ENCODE measurements around the gene GFM2.
"Not testable (repeated sequence)": the region's sequence is repeated elsewhere in the genome, so short reads cannot be mapped to it uniquely, and the experiment has no call there.

The GFM2 gene

GRCh38 chr5:74722271-74722670, 44.6 kb downstream of the GFM2 start:
- H3K27ac ChIP-seq (ENCODE audit: low read length), result no peak overlapping the region
- no peaks in the 10 kb centered on the region for H3K4me1 ChIP-seq (ENCODE audit: control insufficient read depth, insufficient read depth, low read length)
- H3K9ac ChIP-seq (ENCODE audit: low read length in 2 of 2), result no peak overlapping the region
- peaks cover 18 to 43% of the 10 kb centered on the region in 2 donors for H3K36me3 ChIP-seq (ENCODE audit: control insufficient read depth in 2 of 2, insufficient read depth in 2 of 2, low read length in 2 of 2)
- no peaks in the 10 kb centered on the region for H3K9me3 ChIP-seq (ENCODE audit: control insufficient read depth in 2 of 2, low read length in 2 of 2)
- no peaks in the 10 kb centered on the region for H3K27me3 ChIP-seq (ENCODE audit: control insufficient read depth in 1 of 2, insufficient read depth in 2 of 2, low read length in 2 of 2)
- H3K4me3 ChIP-seq (ENCODE audit: low read length in 2 of 2), result no peak overlapping the region

DNA sequence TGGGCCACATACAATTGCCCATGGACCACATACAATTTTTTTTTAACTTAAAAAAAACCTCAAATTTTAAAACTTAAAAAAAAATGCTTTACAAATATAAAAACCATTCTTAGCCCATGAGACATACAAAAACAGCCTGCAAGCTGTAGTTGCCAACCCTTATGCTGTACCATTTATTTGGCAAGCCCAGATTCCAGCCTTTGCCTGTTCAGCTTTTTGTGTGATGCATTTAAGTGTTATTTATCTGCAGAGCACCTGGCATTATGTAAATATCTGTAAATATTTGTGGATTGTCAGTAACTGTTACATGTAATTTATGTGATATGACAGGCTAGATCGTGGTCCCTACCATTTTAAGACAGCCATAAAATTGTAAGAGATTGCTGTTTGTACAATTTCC, 49.3 kb downstream of the GFM2 start:
- Histone ChIP-seq H3K36me3 (ENCODE audit: control insufficient read depth in 2 of 2, insufficient read depth in 2 of 2, low read length in 2 of 2) (peaks cover 13 to 21% of the 10 kb centered on the region in 2 donors), H3K9ac (ENCODE audit: low read length in 2 of 2) (no peak overlapping the region), H3K4me3 (ENCODE audit: low read length in 2 of 2) (no peak overlapping the region), H3K27me3 (ENCODE audit: control insufficient read depth in 1 of 2, insufficient read depth in 2 of 2, low read length in 2 of 2) (no peaks in the 10 kb centered on the region), H3K27ac (ENCODE audit: low read length) (no peak overlapping the region), H3K9me3 (ENCODE audit: control insufficient read depth in 2 of 2, low read length in 2 of 2) (no peaks in the 10 kb centered on the region), H3K4me1 (ENCODE audit: control insufficient read depth, insufficient read depth, low read length) (no peaks in the 10 kb centered on the region)

DNA sequence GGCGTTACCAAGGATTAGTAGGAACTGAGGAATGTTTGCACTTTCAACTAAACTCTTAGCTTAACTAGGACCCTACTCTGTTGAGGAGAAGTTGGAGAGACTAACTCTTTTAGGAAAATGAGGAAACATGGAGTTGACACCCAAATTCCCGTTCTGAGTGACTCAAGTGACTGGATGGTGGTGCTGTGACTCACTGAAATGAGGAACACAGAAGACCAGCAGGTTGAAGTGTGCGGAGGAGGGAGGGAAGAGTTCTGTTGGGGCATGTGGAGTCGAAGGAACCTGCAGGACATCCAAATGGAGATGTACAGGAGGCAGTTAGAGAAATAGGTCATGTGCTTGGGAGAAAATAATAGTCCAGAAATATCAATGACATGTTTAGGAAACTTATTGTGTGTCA, 73.7 kb downstream of the GFM2 start:
- no peaks in the 10 kb centered on the region for H3K9me3 ChIP-seq (ENCODE audit: control insufficient read depth in 2 of 2, low read length in 2 of 2)
- peaks cover 25 to 26% of the 10 kb centered on the region in 2 donors for H3K36me3 ChIP-seq (ENCODE audit: control insufficient read depth in 2 of 2, insufficient read depth in 2 of 2, low read length in 2 of 2)

GRCh38 chr5:74686962-74687751, 79.8 kb downstream of the GFM2 start:
- Histone ChIP-seq H3K27me3 (ENCODE audit: control insufficient read depth in 1 of 2, insufficient read depth in 2 of 2, low read length in 2 of 2) (no peaks in the 10 kb centered on the region), H3K27ac (ENCODE audit: low read length) (no peak overlapping the region), H3K4me1 (ENCODE audit: control insufficient read depth, insufficient read depth, low read length) (peaks cover 11% of the 10 kb centered on the region), H3K4me3 (ENCODE audit: low read length in 2 of 2) (no peak overlapping the region), H3K36me3 (ENCODE audit: control insufficient read depth in 2 of 2, insufficient read depth in 2 of 2, low read length in 2 of 2) (peaks cover 5 to 13% of the 10 kb centered on the region in 2 donors), H3K9me3 (ENCODE audit: control insufficient read depth in 2 of 2, low read length in 2 of 2) (no peaks in the 10 kb centered on the region), H3K9ac (ENCODE audit: low read length in 2 of 2) (no peak overlapping the region)

More for the DNA sequence above, 73.7 kb downstream of the GFM2 start:
- H3K9ac ChIP-seq (ENCODE audit: low read length in 2 of 2), result no peak overlapping the region
- no peak overlapping the region for H3K4me3 ChIP-seq (ENCODE audit: low read length in 2 of 2)
- H3K27me3 ChIP-seq (ENCODE audit: control insufficient read depth in 1 of 2, insufficient read depth in 2 of 2, low read length in 2 of 2), result no peaks in the 10 kb centered on the region
- no peaks in the 10 kb centered on the region for H3K4me1 ChIP-seq (ENCODE audit: control insufficient read depth, insufficient read depth, low read length)
- H3K27ac ChIP-seq (ENCODE audit: low read length), result no peak overlapping the region

DNA sequence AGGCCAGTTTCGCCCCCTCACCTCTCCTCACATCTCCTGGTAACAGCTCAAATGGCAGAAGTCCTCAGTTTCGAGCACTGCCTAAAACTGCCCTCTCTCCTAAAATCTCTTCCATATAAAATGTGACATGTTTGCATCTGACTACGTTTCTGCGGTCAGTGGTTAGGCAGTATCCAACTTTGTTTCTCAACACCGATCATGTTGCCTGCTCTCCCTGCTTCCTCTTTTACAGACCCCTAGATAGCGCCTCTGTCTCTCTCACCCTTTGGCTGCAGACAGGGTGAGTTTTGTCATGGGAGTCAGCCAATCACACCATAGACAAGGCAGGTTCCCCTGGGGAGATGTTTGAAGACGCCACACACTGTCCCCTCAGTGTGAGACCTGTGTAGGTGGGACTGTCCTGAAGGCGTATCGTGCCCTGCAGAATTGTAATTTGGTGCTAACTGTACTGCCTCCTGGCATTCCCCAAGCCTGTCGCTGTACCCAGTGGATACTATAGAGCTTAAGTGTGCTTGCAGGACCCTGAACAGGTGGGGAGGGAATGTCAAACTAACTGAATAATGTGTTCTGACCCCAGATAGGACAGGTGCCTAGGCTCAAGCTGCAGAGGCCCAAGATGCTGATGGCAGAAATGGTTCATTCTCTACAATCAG, 80.8 kb downstream of the GFM2 start:
- Histone ChIP-seq H3K27ac (ENCODE audit: low read length) (peak overlapping the region; percentile 58), H3K4me1 (ENCODE audit: control insufficient read depth, insufficient read depth, low read length) (peaks cover 11% of the 10 kb centered on the region), H3K36me3 (ENCODE audit: control insufficient read depth in 2 of 2, insufficient read depth in 2 of 2, low read length in 2 of 2) (peaks cover 2 to 10% of the 10 kb centered on the region in 2 donors), H3K9me3 (ENCODE audit: control insufficient read depth in 2 of 2, low read length in 2 of 2) (no peaks in the 10 kb centered on the region), H3K9ac (ENCODE audit: low read length in 2 of 2) (peak overlapping the region; percentile 80 to 82), H3K27me3 (ENCODE audit: control insufficient read depth in 1 of 2, insufficient read depth in 2 of 2, low read length in 2 of 2) (no peaks in the 10 kb centered on the region), H3K4me3 (ENCODE audit: low read length in 2 of 2) (peak overlapping the region; percentile 80 to 91)

GRCh38 chr5:74684900-74685851, 81.7 kb downstream of the GFM2 start, which contains the start of gene HEXB:
TSS of gene HEXB (plus strand) at chr5:74685233. CDS start at chr5:74685261, 28 bp downstream.
- peaks cover 0 to 4% of the 10 kb centered on the region in 2 donors for H3K36me3 ChIP-seq (ENCODE audit: control insufficient read depth in 2 of 2, insufficient read depth in 2 of 2, low read length in 2 of 2)
- H3K9me3 ChIP-seq (ENCODE audit: control insufficient read depth in 2 of 2, low read length in 2 of 2), result no peaks in the 10 kb centered on the region
- peak within 1 kb of the TSS; percentile 80 to 91 for H3K4me3 ChIP-seq (ENCODE audit: low read length in 2 of 2)
- no peaks in the 10 kb centered on the region for H3K27me3 ChIP-seq (ENCODE audit: control insufficient read depth in 1 of 2, insufficient read depth in 2 of 2, low read length in 2 of 2)
- peak within 1 kb of the TSS; percentile 80 to 82 for H3K9ac ChIP-seq (ENCODE audit: low read length in 2 of 2)
- H3K4me1 ChIP-seq (ENCODE audit: control insufficient read depth, insufficient read depth, low read length), result peaks cover 11% of the 10 kb centered on the region
- H3K27ac ChIP-seq (ENCODE audit: low read length), result peak within 1 kb of the TSS; percentile 58

DNA sequence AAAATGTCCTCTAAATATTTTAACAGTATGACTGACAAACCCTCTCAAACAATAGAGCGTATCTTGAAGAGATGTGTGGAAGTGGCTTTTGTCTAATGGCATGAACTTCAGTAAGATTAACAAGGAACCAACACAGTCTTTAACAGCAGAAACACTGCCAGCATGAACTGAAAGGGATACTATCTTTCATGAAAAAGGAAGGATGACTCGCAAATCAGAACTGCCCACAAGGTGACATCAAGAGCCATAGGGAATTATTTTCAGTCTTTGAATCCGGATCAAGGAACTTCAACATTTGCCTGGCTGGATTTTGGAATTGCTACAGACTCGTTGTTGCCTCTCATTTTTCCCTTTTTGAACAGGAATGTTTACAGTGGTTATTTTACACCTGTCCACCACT, 87.0 kb downstream of the GFM2 start:
- Histone ChIP-seq H3K9me3 (ENCODE audit: control insufficient read depth in 2 of 2, low read length in 2 of 2) (no peaks in the 10 kb centered on the region), H3K4me1 (ENCODE audit: control insufficient read depth, insufficient read depth, low read length) (no peaks in the 10 kb centered on the region), H3K36me3 (ENCODE audit: control insufficient read depth in 2 of 2, insufficient read depth in 2 of 2, low read length in 2 of 2) (no peaks in the 10 kb centered on the region), H3K27ac (ENCODE audit: low read length) (no peak overlapping the region), H3K4me3 (ENCODE audit: low read length in 2 of 2) (no peak overlapping the region), H3K9ac (ENCODE audit: low read length in 2 of 2) (no peak overlapping the region), H3K27me3 (ENCODE audit: control insufficient read depth in 1 of 2, insufficient read depth in 2 of 2, low read length in 2 of 2) (no peaks in the 10 kb centered on the region)

DNA sequence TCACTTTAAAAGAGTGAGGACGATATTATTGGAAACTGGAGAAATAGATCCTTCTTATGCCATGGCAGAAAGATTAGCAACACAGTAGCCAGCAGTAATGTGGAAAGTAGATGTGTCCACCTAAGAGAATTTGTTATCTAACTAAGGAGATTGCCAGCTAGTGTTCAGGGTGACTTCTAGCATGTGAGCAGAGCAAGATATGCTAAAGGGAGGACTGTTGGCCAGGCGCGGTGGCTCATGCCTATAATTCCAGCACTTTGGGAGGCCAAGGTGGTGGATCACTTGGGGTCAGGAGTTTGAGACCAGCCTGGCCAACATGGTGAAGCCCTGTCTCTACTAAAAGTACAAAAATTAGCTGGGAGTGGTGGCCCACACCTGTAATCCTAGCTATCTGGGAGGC, 87.6 kb downstream of the GFM2 start:
- H3K36me3 ChIP-seq (ENCODE audit: control insufficient read depth in 2 of 2, insufficient read depth in 2 of 2, low read length in 2 of 2); H3K9ac ChIP-seq (ENCODE audit: low read length in 2 of 2); H3K4me1 ChIP-seq (ENCODE audit: control insufficient read depth, insufficient read depth, low read length); H3K27me3 ChIP-seq (ENCODE audit: control insufficient read depth in 1 of 2, insufficient read depth in 2 of 2, low read length in 2 of 2); H3K4me3 ChIP-seq (ENCODE audit: low read length in 2 of 2); H3K9me3 ChIP-seq (ENCODE audit: control insufficient read depth in 2 of 2, low read length in 2 of 2); H3K27ac ChIP-seq (ENCODE audit: low read length): not testable (repeated sequence)

DNA sequence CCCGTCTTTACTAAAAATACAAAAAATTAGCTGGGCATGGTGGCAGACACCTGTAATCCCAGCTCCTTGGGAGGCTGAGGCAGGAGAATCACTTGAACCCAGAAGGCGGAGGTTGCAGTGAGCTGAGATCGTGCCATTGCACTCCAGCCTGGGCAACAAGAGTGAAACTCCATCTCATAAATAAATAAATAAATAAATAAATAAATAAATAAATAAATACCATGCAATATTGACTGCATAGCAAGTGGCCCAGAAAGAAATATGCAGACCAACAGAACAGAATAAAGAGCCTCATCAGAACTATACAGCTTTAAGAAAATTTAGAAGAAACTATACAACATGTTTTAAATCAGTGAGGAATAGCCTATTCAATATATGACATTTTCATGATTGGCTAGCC, 88.8 kb downstream of the GFM2 start:
- not testable (repeated sequence) for H3K4me1 ChIP-seq (ENCODE audit: control insufficient read depth, insufficient read depth, low read length); H3K4me3 ChIP-seq (ENCODE audit: low read length in 2 of 2); H3K9ac ChIP-seq (ENCODE audit: low read length in 2 of 2)

DNA sequence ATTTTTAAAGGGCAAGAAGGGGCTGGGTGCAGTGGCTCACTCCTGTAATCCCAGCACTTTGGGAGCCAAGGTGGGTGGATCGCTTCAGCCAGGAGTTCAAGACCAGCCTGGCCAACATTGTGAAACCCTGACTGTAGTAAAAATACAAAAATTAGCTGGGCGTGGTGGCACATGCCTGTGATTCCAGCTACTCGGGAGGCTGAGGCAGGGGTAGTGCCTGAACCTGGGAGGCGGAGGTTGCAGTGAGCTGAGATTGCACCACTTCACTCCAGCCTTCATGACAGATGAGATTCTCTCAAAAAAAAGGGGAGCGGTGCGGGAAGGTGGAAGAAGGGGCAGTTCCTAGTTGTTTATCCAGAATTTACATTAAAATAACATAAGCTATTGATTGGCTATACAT, 90.5 kb downstream of the GFM2 start:
- peaks cover 14% of the 10 kb centered on the region for H3K4me1 ChIP-seq (ENCODE audit: control insufficient read depth, insufficient read depth, low read length)
- not testable (repeated sequence) for H3K9me3 ChIP-seq (ENCODE audit: control insufficient read depth in 2 of 2, low read length in 2 of 2); H3K27ac ChIP-seq (ENCODE audit: low read length); H3K4me3 ChIP-seq (ENCODE audit: low read length in 2 of 2); H3K27me3 ChIP-seq (ENCODE audit: control insufficient read depth in 1 of 2, insufficient read depth in 2 of 2, low read length in 2 of 2); H3K36me3 ChIP-seq (ENCODE audit: control insufficient read depth in 2 of 2, insufficient read depth in 2 of 2, low read length in 2 of 2); H3K9ac ChIP-seq (ENCODE audit: low read length in 2 of 2)

More for the DNA sequence above, 88.8 kb downstream of the GFM2 start:
- not testable (repeated sequence) for H3K9me3 ChIP-seq (ENCODE audit: control insufficient read depth in 2 of 2, low read length in 2 of 2); H3K36me3 ChIP-seq (ENCODE audit: control insufficient read depth in 2 of 2, insufficient read depth in 2 of 2, low read length in 2 of 2); H3K27ac ChIP-seq (ENCODE audit: low read length); H3K27me3 ChIP-seq (ENCODE audit: control insufficient read depth in 1 of 2, insufficient read depth in 2 of 2, low read length in 2 of 2)
